BE2C (cell line): ENCODE measurements around the gene IQSEC2.

ENCODE experiments used
- DNase-seq: peaks from one replicate; pipeline ENCODE4 v3.0.0-alpha.2; 2020
- H3K27me3 ChIP-seq: fragments of 250-450 bp; sonication (Bioruptor Pico); 2 replicates; pipeline ENCODE4 v1.5.1; 2020; ENCODE audit warnings: mild to moderate bottlenecking
- H3K36me3 ChIP-seq: fragments of 250-450 bp; sonication (Bioruptor Pico); 2 replicates; pipeline ENCODE4 v1.5.1; 2020; ENCODE audit warnings: mild to moderate bottlenecking
- H3K4me1 ChIP-seq: fragments of 250-450 bp; sonication (Bioruptor Pico); 2 replicates; pipeline ENCODE4 v1.5.1; 2020
- H3K4me3 ChIP-seq: 2 replicates; pipeline ENCODE4 v1.5.1; 2011; ENCODE audit warnings: low read depth, low read length
- H3K9me3 ChIP-seq: fragments of 250-450 bp; sonication (Bioruptor Pico); 2 replicates; pipeline ENCODE4 v1.5.1; 2020
- TF ChIP-seq, protein P1 (sequence below): IDR thresholded peaks from 2 replicates; pipeline ENCODE4 v1.5.1; 2012; ENCODE audit warnings: mild to moderate bottlenecking, low read depth, low read length

The IQSEC2 gene

GRCh38 chrX:53247928-53248327 is 33.5 kb downstream of the IQSEC2 start:
- DNase-seq, result no peak
- no peaks in the 10 kb centered on the region for H3K27me3 ChIP-seq
- TF ChIP-seq, protein P1, sequence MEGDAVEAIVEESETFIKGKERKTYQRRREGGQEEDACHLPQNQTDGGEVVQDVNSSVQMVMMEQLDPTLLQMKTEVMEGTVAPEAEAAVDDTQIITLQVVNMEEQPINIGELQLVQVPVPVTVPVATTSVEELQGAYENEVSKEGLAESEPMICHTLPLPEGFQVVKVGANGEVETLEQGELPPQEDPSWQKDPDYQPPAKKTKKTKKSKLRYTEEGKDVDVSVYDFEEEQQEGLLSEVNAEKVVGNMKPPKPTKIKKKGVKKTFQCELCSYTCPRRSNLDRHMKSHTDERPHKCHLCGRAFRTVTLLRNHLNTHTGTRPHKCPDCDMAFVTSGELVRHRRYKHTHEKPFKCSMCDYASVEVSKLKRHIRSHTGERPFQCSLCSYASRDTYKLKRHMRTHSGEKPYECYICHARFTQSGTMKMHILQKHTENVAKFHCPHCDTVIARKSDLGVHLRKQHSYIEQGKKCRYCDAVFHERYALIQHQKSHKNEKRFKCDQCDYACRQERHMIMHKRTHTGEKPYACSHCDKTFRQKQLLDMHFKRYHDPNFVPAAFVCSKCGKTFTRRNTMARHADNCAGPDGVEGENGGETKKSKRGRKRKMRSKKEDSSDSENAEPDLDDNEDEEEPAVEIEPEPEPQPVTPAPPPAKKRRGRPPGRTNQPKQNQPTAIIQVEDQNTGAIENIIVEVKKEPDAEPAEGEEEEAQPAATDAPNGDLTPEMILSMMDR, result no peak

DNA sequence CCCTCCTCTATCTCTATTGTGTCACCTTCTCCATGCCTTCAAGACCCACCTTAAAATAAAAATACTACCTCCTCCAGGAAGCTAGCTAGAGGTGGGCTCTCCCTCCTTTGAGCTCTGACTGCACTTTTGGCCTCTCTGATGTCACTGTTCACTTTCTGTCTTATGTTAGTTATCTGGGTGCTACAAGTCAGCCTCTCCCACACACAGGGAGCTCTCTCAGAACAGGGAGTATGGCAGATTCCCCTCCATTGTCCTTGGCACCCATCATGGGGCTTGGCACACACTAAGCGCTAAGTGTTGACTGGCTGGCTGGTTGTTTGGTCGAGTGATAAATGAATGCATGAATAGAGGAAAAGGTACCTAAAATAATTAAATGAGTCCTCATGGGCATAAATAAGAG is 35.2 kb downstream of the IQSEC2 start:
- no peaks in the 10 kb centered on the region for H3K9me3 ChIP-seq
- TF ChIP-seq, protein P1, result no peak
- no peaks in the 10 kb centered on the region for H3K27me3 ChIP-seq
- H3K4me3 ChIP-seq, result no peak overlapping the region
- no peaks in the 10 kb centered on the region for H3K36me3 ChIP-seq
- H3K4me1 ChIP-seq, result no peaks in the 10 kb centered on the region
- no peak for DNase-seq

More at GRCh38 chrX:53247928-53248327, 33.5 kb downstream of the IQSEC2 start:
- H3K9me3 ChIP-seq, result no peaks in the 10 kb centered on the region
- H3K36me3 ChIP-seq, result no peaks in the 10 kb centered on the region
- H3K4me3 ChIP-seq, result no peak overlapping the region
- H3K4me1 ChIP-seq, result no peaks in the 10 kb centered on the region

DNA sequence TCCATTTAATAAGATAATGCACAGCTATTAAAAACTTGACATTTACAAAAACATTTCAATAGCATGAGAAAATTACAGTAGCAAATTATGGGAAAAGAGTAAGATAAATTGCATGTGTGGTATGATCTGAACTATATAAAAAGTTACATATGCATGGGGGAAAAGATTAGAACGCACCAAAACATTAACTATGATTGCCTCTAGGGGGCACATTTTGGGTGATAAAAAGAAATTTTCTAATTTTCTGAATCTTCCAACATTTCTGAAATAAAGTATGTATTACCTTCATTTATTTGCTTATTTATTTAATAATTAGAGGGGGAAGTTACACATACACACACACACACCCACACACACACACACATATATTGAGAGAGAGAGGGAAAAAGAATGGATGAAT is 36.8 kb downstream of the IQSEC2 start:
- no peaks in the 10 kb centered on the region for H3K27me3 ChIP-seq
- TF ChIP-seq, protein P1, result no peak; the same call in 1 of the 2 replicates
- no peaks in the 10 kb centered on the region for H3K9me3 ChIP-seq
- DNase-seq, result no peak
- no peaks in the 10 kb centered on the region for H3K36me3 ChIP-seq
- H3K4me3 ChIP-seq, result no peak overlapping the region
- H3K4me1 ChIP-seq, result no peaks in the 10 kb centered on the region

DNA sequence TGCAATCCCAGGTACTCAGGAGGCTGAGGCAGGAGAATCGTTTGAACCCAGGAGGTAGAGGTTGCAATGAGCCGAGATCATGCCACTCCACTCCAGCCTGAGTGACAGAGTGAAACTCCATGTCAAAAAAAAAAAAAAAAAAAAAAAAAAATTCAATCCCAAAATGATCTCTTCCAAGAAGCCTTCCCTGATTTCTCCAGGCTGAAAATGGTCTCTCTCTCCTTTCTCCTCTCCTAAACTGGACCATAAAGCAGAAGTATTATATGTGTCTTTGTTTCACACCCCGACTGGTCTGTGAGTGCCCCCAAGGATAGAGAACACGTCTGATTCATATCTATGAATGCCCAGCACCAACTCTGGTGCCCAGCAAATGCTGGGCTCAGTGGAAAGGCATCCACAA is 39.1 kb downstream of the IQSEC2 start:
- H3K9me3 ChIP-seq, result no peaks in the 10 kb centered on the region

GRCh38 chrX:53241558-53241957 is 39.8 kb downstream of the IQSEC2 start:
- Histone ChIP-seq H3K36me3 (no peaks in the 10 kb centered on the region), H3K27me3 (no peaks in the 10 kb centered on the region), H3K4me1 (no peaks in the 10 kb centered on the region), H3K9me3 (no peaks in the 10 kb centered on the region), H3K4me3 (no peak overlapping the region)
- DNase-seq, result no peak
- TF ChIP-seq, protein P1, result no peak

More for the DNA sequence above, 39.1 kb downstream of the IQSEC2 start:
- TF ChIP-seq, protein P1, result no peak
- Histone ChIP-seq H3K36me3 (no peaks in the 10 kb centered on the region), H3K27me3 (no peaks in the 10 kb centered on the region), H3K4me3 (no peak overlapping the region), H3K4me1 (no peaks in the 10 kb centered on the region)
- no peak for DNase-seq

DNA sequence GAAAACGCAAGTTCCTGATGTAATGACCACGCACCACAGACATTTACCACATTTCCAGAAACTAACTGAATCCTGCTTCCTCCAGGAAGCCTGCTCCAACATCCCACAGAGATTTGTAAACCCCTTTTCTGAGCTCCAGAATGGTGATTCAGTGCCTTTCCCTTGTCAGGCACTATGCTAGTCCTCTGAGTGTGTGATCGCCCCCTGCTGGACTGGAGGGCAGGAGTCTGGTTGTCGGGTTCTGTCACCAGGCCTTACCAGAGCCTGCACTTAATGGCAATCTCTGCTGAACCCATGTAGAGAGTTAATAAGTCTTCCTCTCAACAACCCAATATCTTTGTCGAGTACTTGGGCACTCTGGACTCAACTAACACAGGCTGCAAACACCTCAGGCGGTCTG is 41.9 kb downstream of the IQSEC2 start:
- peak; percentile 63 for DNase-seq
- Histone ChIP-seq H3K9me3 (no peaks in the 10 kb centered on the region), H3K27me3 (no peaks in the 10 kb centered on the region), H3K36me3 (no peaks in the 10 kb centered on the region), H3K4me1 (no peaks in the 10 kb centered on the region), H3K4me3 (no peak overlapping the region)
- TF ChIP-seq, protein P1, result peak; percentile 59
